Fibroblast of lung (primary cell): ENCODE measurements around the gene RGS8. TPM values are rescaled to one million over a fixed set of nuclear protein-coding genes. Genes with fewer than 3 reads are reported as not detected.

Source experiments
- DNase-seq, 2 donors: peaks; one replicate each; pipeline versions ENCODE4 v3.0.0 to v3.0.0-alpha.2; 2010; ENCODE audit warnings: low read depth in 2 of 2
- H2AFZ ChIP-seq: 2 replicates; pipeline ENCODE4 v1.5.1; 2012; ENCODE audit warnings: low read length, control low read depth, inconsistent platforms
- H3K27ac ChIP-seq: 2 replicates; pipeline ENCODE4 v1.5.1; 2011; ENCODE audit warnings: low read length, control low read depth; ENCODE audit not compliant: insufficient read depth
- H3K27me3 ChIP-seq: 2 replicates; pipeline ENCODE4 v1.5.1; 2011; ENCODE audit warnings: mild to moderate bottlenecking, low read length; ENCODE audit not compliant: control insufficient read depth, insufficient read depth
- H3K36me3 ChIP-seq: 2 replicates; pipeline ENCODE4 v1.5.1; 2011; ENCODE audit warnings: low read length; ENCODE audit not compliant: control insufficient read depth, insufficient read depth
- H3K4me1 ChIP-seq: 2 replicates; pipeline ENCODE4 v1.5.1; 2011; ENCODE audit warnings: low read length; ENCODE audit not compliant: control insufficient read depth, insufficient read depth; ENCODE audit errors: extremely low read depth
- H3K4me2 ChIP-seq: 2 replicates; pipeline ENCODE4 v1.5.1; 2011; ENCODE audit warnings: low read length, control low read depth; ENCODE audit not compliant: insufficient read depth; ENCODE audit errors: extremely low read depth
- H3K4me3 ChIP-seq, 4 experiments: fragments of 200-600 bp in 1 of 4; sonication (generic) in 1 of 4; replicated peaks in 1 of 4; 2 replicates each; pipeline ENCODE4 v1.5.1; 2011 to 2016; ENCODE audit warnings: low read length in 4 of 4, low read depth in 3 of 4, mild to moderate bottlenecking in 3 of 4, control low read depth in 2 of 4, inconsistent platforms in 1 of 4, mixed read lengths in 1 of 4; ENCODE audit not compliant: insufficient read depth in 1 of 4; ENCODE audit errors: control extremely low read depth in 1 of 4
- H3K79me2 ChIP-seq: 2 replicates; pipeline ENCODE4 v1.5.1; 2012; ENCODE audit warnings: mild to moderate bottlenecking, low read length, inconsistent platforms; ENCODE audit not compliant: control insufficient read depth, insufficient read depth
- H3K9ac ChIP-seq: 2 replicates; pipeline ENCODE4 v1.5.1; 2011; ENCODE audit warnings: mild to moderate bottlenecking, low read length, control low read depth; ENCODE audit not compliant: insufficient read depth
- H3K9me3 ChIP-seq: 2 replicates; pipeline ENCODE4 v1.5.1; 2012; ENCODE audit warnings: low read depth, low read length; ENCODE audit not compliant: control insufficient read depth, insufficient read depth
- H4K20me1 ChIP-seq: 2 replicates; pipeline ENCODE4 v1.5.1; 2011; ENCODE audit warnings: low read length; ENCODE audit not compliant: control insufficient read depth, insufficient read depth; ENCODE audit errors: extremely low read depth
- EZH2 ChIP-seq: IDR thresholded peaks from 2 replicates; pipeline ENCODE4 v1.5.1; 2012; ENCODE audit warnings: low read length, control low read depth, mild to moderate bottlenecking; ENCODE audit errors: missing control alignments
- polyA plus RNA-seq, 2 donors: library from polyadenylated mRNA; depleted of rRNA in 1 of 2; stranded (reverse) in 1 of 2; unstranded in 1 of 2; fragments of >200 nt; gene quantifications; 2 replicates each; pipeline ENCODE4 v1.2.1, GENCODE V29; 2011 to 2012; ENCODE audit warnings: missing spikeins in 1 of 2
- total RNA-seq: library from RNA; depleted of rRNA; stranded (reverse); fragments of >200 nt; gene quantifications from 2 replicates; pipeline ENCODE4 v1.2.1, GENCODE V29; 2014
- TF ChIP-seq, protein P1 (sequence below), 2 donors: IDR thresholded peaks in 1 of 2; conservative IDR thresholded peaks in 1 of 2; 1 replicate in 1 of 2; 2 replicates in 1 of 2; pipeline ENCODE4 v1.5.1; 2011 to 2012; ENCODE audit warnings: low read length in 2 of 2, control low read depth in 1 of 2, inconsistent platforms in 1 of 2, low read depth in 1 of 2, mild to moderate bottlenecking in 1 of 2

The RGS8 gene
- total and polyA plus RNA-seq, 2 donors (not counting 1 experiment from before 2014, with no cell fraction given), result not detected

DNA sequence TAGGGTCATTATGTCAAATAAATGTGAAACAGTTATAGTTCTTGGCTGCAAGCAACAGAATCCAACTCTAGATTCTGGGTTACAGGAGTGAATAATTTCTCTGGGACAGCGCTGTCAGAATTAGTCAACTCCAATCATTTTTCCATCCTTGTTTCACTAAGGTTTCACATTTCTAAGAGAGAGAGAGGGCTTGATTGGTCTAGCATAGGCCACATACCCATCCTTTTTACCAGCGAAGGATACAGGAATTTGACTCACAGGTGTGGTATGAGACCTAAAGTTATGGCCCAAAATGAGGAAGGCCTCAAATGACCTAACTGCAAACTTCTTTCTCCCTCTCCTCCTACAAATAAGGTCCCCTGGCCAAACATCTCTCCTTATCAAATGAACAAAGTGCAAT is 25.5 kb upstream of the RGS8 start:
- no peaks in the 10 kb centered on the region for H3K36me3 ChIP-seq
- no peak overlapping the region for H2AFZ ChIP-seq
- no peak overlapping the region for H3K27ac ChIP-seq
- peak in 1 of 2 donors; percentile 16 for DNase-seq
- H3K4me3 ChIP-seq, result no peak overlapping the region
- no peaks in the 10 kb centered on the region for H3K4me1 ChIP-seq
- no peak overlapping the region for H3K4me2 ChIP-seq
- H4K20me1 ChIP-seq, result no peaks in the 10 kb centered on the region
- no peaks in the 10 kb centered on the region for H3K79me2 ChIP-seq
- no peaks in the 10 kb centered on the region for H3K27me3 ChIP-seq
- no peak overlapping the region for H3K9ac ChIP-seq
- TF ChIP-seq EZH2, result no peak
- TF ChIP-seq, protein P1, sequence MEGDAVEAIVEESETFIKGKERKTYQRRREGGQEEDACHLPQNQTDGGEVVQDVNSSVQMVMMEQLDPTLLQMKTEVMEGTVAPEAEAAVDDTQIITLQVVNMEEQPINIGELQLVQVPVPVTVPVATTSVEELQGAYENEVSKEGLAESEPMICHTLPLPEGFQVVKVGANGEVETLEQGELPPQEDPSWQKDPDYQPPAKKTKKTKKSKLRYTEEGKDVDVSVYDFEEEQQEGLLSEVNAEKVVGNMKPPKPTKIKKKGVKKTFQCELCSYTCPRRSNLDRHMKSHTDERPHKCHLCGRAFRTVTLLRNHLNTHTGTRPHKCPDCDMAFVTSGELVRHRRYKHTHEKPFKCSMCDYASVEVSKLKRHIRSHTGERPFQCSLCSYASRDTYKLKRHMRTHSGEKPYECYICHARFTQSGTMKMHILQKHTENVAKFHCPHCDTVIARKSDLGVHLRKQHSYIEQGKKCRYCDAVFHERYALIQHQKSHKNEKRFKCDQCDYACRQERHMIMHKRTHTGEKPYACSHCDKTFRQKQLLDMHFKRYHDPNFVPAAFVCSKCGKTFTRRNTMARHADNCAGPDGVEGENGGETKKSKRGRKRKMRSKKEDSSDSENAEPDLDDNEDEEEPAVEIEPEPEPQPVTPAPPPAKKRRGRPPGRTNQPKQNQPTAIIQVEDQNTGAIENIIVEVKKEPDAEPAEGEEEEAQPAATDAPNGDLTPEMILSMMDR (conservative IDR thresholded peaks at IDR 0.05 in 1 of 2, IDR thresholded peaks at IDR 0.05 in 1 of 2; ENCODE audit: low read depth in 1 of 2, low read length in 2 of 2), result no peak
- no peaks in the 10 kb centered on the region for H3K9me3 ChIP-seq

DNA sequence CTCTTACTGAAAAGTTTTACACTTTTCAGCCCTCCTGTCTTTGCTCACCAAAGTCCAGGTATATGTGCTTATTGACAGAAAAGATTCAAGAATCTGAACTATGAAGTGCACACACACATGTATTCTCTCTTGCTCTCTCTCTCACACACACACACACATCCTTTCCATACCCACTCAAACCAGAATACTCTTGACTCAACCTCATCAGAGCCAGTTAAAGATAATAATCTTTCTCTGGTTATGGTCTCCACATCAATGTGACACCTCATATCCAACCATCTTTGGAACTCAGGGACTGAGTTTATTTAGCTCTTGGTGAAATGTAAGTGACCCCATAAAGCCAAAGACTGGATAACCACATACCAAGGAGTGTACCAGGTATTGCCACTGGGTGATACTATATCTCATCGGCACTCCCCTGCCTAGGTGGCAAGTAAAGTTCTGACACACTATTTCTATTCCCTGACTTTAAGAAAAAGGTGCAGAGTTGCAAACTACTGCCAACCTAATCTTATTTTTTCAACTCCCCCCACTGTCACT is 24.9 kb upstream of the RGS8 start:
- no peaks in the 10 kb centered on the region for H3K36me3 ChIP-seq
- no peaks in the 10 kb centered on the region for H3K4me1 ChIP-seq
- no peak overlapping the region for H3K9ac ChIP-seq
- no peak for DNase-seq
- no peak overlapping the region for H3K27ac ChIP-seq
- no peaks in the 10 kb centered on the region for H4K20me1 ChIP-seq
- no peak overlapping the region for H3K4me2 ChIP-seq
- no peaks in the 10 kb centered on the region for H3K27me3 ChIP-seq
- H3K79me2 ChIP-seq, result no peaks in the 10 kb centered on the region
- H3K9me3 ChIP-seq, result no peaks in the 10 kb centered on the region
- H3K4me3 ChIP-seq, result no peak overlapping the region
- TF ChIP-seq, protein P1 (conservative IDR thresholded peaks at IDR 0.05 in 1 of 2, IDR thresholded peaks at IDR 0.05 in 1 of 2; ENCODE audit: low read depth in 1 of 2, low read length in 2 of 2), result no peak
- TF ChIP-seq EZH2, result no peak
- H2AFZ ChIP-seq, result no peak overlapping the region

DNA sequence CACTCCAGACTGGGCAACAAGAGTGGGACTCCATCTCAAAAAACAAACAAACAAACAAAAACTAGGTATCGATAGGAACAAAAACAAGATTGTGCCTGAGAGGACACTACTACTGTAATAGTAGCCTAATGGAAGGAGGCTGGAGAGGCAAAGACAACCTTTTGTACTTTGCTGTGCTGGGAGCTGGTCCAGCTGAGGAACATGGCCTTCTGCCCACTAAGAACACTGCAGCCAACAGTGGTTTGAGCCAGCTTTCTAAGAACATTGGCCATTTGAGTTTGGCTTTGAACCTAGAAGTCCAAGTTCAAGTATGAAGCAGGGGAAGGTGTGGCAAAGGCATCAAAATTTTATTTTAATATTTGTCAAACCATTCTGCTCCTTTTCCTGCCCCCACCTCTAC is 22.7 kb upstream of the RGS8 start:
- Histone ChIP-seq H4K20me1 (no peaks in the 10 kb centered on the region), H3K79me2 (no peaks in the 10 kb centered on the region), H2AFZ (no peak overlapping the region), H3K4me3 (no peak overlapping the region), H3K9ac (no peak overlapping the region), H3K9me3 (no peaks in the 10 kb centered on the region), H3K27ac (no peak overlapping the region), H3K4me1 (no peaks in the 10 kb centered on the region), H3K27me3 (no peaks in the 10 kb centered on the region), H3K36me3 (no peaks in the 10 kb centered on the region), H3K4me2 (no peak overlapping the region)
- DNase-seq, result no peak
- no peak for TF ChIP-seq EZH2
- TF ChIP-seq, protein P1 (conservative IDR thresholded peaks at IDR 0.05 in 1 of 2, IDR thresholded peaks at IDR 0.05 in 1 of 2; ENCODE audit: low read depth in 1 of 2, low read length in 2 of 2), result no peak
